A673 (cell line): Measurements from ENCODE around the gene RAD9B.

Source experiments
- EZH2 ChIP-seq: fragments of 200-600 bp; sonication (generic); IDR thresholded peaks from 2 replicates; pipeline ENCODE4 v1.6.1; 2017; ENCODE audit warnings: borderline replicate concordance, low read depth, mild to moderate bottlenecking, mixed read lengths, antibody characterized with exemption, low read length; ENCODE audit not compliant: poor library complexity, severe bottlenecking
- TF ChIP-seq, protein P1 (sequence below): fragments of 300-800, 200-600 bp; sonication (generic); conservative IDR thresholded peaks from 2 replicates; pipeline ENCODE4 v1.5.1; 2017; ENCODE audit warnings: low read depth, mild to moderate bottlenecking, antibody characterized with exemption, low read length, moderate library complexity, mixed read lengths

DNA sequence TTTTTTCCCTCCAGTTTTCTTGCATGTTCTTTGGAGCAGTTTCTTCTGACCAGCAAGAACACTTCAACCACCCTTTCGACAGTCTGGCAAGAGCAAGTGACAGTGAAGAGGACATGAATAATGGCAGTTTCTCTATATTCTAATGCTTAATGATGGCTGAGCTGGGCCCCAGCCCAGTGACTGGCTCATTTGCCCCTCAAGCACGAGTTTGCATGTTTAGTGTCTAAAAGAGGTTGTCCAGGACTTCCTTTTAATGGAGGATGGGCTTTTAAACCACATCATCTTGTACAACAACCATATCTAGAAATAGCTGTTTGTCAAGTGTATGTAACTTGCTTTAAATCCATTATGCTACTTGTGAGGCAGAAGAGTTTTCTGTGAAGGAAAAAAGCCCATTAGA is 28.4 kb downstream of the RAD9B start:
- TF ChIP-seq, protein P1, sequence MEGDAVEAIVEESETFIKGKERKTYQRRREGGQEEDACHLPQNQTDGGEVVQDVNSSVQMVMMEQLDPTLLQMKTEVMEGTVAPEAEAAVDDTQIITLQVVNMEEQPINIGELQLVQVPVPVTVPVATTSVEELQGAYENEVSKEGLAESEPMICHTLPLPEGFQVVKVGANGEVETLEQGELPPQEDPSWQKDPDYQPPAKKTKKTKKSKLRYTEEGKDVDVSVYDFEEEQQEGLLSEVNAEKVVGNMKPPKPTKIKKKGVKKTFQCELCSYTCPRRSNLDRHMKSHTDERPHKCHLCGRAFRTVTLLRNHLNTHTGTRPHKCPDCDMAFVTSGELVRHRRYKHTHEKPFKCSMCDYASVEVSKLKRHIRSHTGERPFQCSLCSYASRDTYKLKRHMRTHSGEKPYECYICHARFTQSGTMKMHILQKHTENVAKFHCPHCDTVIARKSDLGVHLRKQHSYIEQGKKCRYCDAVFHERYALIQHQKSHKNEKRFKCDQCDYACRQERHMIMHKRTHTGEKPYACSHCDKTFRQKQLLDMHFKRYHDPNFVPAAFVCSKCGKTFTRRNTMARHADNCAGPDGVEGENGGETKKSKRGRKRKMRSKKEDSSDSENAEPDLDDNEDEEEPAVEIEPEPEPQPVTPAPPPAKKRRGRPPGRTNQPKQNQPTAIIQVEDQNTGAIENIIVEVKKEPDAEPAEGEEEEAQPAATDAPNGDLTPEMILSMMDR = no peak
- no peak for TF ChIP-seq EZH2
